Measurements from ENCODE around the gene TNS2.

Gene TNS2

GRCh38 chr12:53042607-53043454, 7.0 kb upstream of the TNS2 start:
- DNase-seq: no peak

DNA sequence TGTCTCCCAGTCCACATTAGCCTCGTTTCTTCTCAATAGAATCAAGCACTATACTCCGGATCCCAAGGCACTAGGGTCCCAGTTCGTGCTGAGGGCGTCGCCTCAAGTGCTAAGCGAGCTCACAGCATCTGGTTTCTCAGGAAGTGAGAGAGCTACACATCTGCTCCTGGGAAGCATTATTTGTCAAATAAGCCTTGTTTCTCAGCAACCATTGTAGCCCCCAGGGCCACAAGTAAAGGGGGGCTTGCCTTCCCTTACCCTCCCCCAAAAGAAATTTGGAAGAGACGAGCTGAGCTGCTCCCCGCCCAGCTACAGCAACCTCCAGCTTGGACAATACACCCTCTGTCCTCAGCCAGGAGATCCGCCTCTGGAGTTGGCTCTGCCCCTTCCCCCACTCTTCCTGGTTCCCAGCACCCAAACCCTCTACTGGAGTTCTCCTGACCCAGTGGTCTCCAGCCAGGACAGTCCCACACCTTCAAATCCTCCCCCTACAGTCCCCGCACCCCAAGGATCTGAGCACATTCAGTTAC, 5.7 kb upstream of the TNS2 start:
- DNase-seq: no peak

DNA sequence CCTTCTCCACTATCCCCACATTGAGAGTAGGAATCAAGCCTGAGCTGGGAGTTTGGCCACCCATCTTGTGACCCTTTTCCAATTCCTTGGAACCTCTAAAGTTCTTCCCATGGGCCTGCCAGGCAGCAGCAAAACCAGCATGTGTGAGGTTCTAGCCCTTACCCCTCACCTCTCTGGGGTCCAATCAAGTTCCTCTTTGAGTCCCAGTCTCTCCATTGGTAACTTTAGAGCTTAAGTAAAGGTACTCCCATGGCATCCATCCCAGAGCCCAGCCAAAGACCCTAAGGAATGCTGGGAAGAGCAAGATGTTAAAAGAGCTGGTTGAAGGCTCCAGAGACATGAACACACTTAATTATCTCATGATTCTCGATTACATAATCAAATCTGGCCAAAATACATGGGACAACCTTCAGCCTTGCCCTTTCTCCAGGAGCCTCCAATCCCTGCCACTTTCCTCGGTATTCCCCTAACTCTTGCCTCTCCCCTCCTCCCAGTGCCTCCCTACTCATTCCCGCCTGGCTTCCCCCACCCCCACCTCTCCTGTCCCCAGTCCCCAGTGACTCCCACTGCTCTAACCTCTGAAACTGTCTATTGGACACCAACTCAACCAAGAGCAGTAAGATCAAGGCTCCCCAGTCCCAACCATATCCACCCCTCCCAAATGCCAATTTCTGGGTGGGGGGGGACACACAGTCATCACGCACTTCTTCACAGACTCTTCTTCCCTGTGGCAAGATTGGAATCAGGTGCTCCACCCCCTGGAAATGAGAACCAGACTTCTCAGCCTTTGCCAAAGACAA, 4.8 kb upstream of the TNS2 start:
- DNase-seq: no peak

- DNase-seq: no peak
Observed at GRCh38 chr12:53045696-53046045, 4.2 kb upstream of the TNS2 start.

DNA sequence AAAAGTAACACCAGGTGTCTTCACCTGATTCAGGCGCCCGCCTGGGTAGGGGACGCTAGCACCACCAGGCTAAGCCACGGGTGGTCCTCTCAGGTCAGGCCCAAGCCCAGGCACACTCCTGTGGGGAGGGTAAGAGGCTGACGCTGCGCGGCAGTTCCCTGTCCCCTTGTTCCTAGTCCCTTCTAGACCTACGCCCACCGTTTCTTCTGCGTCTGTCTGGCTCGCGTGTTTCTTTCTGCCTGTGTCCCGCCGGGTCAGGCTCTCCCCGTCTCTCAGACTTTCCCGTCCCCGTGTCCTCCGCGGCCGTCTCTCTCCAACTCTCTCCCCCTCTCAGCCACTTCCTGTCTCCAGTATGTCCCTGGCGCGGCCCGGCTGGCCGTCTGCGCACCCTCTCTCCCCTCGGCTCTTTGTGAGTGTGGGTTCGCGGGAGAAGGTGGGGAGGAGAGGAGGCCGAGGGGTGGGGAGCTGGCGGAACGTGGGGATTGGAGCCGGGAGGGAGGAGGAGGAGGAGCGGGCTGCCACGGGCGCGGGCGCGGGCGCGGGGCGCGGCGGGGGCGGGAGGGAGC, 3.1 kb upstream of the TNS2 start:
- DNase-seq: no peak

DNA sequence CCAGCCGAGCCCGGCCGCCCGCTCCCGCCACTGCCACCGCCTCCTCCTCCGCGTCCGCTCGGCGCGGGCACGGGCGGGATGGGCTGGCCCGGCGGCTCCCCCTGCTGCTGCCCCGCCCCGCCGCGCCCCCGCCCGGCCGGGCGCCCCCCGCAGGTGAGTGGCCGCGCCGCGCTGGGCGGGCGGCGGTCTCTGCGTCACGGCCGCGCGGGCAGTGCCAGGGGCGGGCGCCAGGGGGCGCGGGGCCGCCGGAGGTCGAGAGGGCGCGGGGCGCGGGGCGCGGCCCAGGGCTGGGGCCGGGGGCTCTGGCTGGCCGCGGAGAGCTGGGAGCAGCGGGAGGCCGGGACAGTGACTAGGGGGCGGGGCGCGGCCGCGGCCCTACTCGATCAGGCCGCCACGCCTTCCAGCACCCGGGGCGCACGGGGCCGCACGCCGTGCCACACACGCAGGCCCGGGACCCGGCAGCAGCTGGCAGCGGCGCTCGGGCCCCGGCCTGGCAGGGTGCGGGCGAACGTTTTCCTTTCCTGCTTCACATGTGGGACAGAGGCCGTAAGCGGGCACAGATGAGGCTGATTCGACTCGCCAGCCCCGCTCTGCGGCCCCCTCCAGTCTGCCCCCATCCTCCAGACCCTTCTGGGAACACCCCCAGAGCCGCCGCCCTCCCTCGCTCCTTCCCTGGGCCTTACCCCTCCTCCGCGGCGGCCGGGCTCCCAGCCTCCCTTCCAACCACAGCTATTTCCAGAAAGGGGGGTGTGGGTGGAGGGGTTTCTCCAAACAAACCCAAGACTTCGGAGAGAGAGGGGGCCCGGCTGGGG, 2.4 kb upstream of the TNS2 start:
- peak; percentile 65 for DNase-seq

GRCh38 chr12:53048033-53048779, 1.7 kb upstream of the TNS2 start:
- no peak for DNase-seq

GRCh38 chr12:53048780-53049401, 974 bp upstream of the TNS2 start:
- no peak for DNase-seq

DNA sequence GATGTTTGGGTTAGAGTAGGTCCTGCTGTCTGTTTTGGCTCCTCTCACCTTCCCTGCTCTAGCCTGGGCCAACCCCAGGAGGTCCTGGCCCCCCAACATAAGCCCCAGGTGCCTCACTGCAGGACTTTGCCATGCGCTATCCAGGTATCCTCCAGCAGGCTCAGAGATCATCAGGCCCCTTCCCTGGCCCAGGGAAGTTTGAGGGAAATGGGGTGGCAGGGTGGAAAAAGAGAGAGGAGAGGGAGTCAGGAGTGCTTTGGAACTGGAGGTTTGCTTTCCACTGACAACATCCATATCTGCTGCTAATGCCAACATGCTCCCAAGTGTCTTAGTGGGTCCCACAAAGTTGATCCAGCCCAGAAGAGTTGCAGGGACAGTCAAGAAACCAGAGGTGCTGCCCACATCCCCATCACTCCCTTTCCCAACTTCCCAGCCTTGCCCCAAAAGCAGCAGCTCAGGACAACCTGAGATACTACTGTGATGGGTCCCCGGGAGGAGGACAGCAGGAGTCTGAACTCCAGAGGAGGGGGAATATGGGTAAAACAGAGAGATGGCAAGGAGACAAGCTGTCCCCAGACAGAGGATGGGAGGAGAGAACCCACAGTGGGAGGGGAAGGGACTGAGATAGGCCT, 677 bp downstream of the TNS2 start:
- no peak for DNase-seq

- DNase-seq: no peak
Observed at GRCh38 chr12:53051058-53051880, 1.4 kb downstream of the TNS2 start.

GRCh38 chr12:53051881-53052412, 2.1 kb downstream of the TNS2 start:
- DNase-seq: no peak

DNA sequence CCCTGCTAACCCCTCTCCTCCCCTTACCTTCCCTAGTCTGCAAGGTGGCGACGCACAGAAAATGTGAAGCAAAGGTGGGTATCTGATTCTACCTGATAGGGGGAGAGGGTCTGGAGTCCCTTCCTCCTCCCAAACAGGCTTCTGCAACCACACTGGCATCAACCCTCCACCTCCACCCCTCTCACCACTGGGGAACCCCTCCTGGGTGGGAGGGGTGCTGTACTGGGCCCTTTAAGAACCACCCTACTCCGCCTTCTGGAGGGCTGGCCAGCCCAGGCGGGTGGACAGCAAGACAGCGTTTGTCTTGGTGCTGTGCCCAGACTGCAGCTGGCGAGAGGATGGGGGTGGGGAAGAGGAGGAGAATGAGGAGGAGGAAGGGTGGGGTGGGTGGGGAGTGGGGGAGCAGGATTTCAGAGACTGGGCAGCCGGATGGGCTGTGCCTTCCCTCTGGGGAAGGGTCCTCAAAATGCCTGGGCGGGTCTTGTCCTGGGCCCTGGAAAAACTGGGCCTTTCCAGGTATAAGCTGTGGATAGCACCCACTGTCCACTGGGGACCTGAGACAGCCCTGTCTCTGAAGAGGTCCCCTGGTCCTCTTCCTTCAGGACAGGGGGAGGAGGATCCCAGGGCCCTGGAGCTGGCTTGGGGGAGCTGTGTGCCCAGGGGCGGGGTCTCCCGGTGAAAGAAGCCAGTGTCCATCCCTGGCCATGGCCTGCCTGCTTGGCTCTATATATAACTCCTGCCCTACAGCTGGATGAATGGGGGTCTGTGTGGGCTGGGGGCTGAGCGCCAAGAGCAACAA, 2.8 kb downstream of the TNS2 start:
- DNase-seq: no peak

DNA sequence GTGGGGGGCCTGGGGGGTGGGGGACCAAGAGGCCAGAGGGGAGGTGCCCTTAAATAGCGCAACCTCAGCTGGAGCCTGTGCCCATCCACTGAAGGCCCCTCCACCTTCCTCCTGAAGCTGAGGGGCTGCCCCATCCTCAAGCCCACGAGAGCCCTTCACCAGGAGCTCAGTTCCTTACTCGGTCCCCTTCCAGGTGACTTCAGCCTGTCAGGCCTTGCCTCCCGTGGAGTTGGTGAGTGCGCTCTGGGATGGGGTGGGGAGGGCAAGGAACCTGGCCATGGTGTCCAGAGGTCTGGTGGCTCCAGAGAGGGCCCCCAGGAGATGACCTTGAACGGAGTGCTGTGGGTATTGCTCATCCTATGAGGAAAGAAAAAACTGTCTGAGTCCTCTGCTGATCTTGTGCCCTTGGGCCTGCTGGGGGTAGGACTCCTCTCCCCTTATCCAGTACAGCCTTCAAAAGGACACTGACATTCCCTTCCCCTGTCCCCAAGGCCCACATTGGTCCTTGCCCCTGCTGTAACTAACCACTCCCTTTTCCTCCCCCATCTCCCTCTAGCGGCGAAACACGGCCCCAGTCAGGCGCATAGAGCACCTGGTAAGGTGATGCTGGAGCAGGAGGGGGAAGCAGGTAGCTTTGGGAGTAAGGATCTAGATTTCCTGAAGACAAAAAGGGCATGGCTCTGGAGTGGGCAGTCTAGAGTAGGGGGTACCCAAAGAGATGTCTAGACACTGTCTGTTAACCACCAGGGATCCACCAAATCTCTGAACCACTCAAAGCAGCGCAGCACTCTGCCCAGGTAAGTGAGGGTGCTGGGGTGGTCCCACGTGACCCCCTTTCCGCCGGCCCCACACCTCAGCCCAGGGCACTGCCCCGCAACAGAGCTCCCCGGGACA, 3.6 kb downstream of the TNS2 start:
- peak; percentile 62 for DNase-seq

DNA sequence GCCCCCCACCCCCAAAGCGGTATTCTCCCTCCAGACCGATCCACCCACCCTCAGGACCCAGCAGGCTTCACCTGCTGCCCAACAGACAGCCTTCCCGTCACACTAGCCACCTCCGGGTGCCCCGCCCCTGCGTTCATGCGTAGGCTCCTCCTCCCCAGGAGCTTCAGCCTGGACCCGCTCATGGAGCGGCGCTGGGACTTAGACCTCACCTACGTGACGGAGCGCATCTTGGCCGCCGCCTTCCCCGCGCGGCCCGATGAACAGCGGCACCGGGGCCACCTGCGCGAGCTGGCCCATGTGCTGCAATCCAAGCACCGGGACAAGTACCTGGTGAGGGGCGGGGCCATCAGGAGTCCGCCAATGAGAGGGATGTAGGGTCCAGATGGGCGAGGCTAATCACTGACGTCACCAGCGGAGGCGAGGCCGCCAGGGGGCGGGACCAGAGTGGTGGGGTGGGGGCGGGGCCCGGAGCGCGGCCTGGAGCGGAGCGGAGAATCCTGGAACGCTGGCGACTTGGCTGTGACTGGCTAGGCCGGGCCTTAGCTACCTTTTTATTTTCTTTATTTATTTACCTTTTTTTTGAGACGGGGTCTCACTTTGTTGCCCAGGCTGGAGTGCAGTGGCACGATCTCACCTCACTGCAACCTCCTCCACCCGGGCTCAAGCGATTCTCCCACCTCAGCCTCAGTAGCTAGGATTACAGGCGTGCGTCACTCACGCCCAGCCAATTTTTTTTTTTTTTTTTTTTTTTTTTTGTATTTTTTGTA, 4.4 kb downstream of the TNS2 start:
- peak; percentile 92 for DNase-seq

DNA sequence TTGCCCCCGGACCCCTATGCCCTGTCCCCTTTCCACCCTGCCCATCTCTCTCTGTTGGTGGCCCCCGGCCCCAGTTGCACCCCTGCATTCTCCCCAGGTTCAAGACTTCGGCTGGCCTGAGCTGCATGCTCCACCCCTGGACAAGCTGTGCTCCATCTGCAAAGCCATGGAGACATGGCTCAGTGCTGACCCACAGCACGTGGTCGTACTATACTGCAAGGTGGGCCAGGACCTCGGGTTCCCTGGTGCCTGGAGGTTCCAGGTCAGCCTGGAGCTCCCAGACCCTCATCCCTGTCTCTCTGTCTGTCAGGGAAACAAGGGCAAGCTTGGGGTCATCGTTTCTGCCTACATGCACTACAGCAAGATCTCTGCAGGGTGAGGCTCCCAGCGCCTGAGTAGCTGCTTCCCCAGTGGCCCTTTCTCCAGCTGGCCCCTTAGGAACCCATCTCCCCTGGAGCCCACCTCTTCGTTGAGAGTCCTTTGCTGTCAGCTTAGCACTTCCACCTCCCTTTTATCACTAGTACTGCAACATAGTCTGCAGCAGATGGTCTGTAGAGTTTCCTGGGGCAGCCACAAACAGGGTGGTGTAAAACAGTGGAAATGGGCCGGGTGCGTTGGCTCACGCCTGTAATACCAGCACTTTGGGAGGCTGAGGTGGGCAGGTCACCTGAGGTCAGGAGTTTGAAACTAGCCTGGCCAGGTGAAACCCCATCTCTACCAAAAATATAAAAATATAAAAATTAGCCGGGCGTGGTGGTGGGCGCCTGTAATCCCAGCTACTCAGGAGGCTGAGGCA, 5.8 kb downstream of the TNS2 start:
- DNase-seq: no peak

DNA sequence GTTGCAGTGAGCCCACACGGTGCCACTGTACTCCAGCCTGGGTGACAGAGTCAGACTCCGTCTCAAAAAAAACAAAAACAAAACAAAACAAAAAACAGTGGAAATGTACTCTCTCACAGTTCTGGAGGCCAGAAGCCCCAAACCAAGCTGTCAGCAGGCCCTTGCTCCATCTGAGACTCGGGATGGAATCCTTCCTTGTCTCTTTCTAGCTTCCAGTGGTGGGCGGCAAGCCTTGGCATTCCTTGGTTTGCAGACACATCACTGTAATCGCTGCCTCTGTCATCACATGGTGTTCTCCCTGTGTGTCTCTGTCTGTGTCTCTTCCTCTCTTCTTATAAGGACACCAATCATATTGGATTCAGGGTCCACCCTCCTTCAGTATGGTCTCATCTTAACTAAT, 6.4 kb downstream of the TNS2 start:
- DNase-seq: no peak

All from activated CD4-positive, alpha-beta T cell treated with anti-CD3 and anti-CD28 coated beads, Interleukin-2, amount 50 U/mL, for 1 hour (primary cell).